Hematopoietic multipotent progenitor cell treated with erythropoietin and hydrocortisone succinate and interleukin-3 and kit ligand, for 6 days (in vitro differentiated cells): ENCODE data around the gene XYLT1.

Experiments used
- DNase-seq: peaks from one replicate; pipeline ENCODE4 v3.0.0-alpha.2; 2015

The XYLT1 gene

GRCh38 chr16:17276610-17277009 lies 194.2 kb downstream of the XYLT1 start:
- DNase-seq, result no peak

DNA sequence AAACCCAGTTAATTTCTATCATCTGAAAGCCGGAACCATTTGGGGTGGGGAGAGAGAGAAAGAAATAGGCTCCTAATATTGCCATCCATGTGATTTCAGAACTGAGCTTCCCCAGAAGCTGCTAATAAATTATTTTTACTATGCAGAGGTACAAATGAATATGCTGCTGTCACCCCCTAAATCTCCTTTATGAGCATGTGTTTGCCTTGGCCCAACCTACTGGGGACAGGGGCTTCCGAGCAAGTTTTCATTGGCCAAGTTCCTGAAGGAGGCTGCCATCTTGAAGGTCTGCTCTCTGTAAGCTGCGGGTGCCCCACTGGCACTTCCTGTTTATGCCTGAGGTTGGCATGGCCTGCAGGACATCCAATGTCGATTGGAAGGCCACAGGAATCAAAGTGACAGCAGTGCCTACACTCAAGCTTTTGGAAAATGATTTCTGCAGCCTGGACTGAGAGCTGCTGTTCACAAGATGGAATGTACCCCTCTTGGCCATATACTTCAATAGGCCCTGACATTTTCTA lies 194.7 kb downstream of the XYLT1 start:
- no peak for DNase-seq

GRCh38 chr16:17275076-17276009 lies 195.4 kb downstream of the XYLT1 start:
- peak; percentile 20 for DNase-seq

DNA sequence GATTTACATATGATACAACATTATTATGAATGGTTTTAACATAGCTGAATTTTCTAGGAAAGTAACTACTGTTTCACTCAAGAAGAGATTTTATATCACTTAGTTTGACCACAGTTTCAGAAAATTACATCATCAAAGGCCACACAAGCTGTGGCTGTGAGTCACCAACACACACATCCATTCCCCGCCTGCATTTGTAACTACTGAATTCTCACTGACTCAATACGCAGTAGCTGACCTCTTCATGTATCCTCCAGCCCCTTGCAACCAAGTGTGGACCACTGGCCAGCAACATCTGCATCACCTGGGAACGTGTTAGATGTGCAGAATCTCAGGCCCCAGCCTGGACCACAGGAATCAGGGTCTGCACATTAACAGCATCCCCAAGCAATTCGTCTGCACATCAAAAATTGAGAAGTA lies 197.6 kb downstream of the XYLT1 start:
- DNase-seq, result peak; percentile 60

DNA sequence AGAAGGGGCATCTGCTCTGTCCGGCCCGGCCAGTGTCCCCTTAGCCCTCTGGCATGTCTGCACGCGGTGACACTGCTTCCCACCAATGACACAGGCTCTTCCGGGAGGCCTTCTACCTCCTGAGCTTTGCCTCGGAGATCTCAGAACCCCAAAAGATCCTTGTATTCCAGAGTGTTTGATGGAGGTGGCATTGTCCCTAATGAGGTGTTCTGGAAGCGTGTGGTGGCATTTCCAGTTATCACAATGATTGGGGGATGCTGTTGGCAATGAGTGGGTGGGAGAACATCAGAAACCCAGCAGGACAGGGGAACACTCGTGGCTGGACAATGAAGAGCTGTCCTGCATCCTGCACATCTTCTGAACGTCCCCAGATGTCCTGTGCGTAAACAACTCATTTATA lies 198.0 kb downstream of the XYLT1 start:
- DNase-seq, result no peak

DNA sequence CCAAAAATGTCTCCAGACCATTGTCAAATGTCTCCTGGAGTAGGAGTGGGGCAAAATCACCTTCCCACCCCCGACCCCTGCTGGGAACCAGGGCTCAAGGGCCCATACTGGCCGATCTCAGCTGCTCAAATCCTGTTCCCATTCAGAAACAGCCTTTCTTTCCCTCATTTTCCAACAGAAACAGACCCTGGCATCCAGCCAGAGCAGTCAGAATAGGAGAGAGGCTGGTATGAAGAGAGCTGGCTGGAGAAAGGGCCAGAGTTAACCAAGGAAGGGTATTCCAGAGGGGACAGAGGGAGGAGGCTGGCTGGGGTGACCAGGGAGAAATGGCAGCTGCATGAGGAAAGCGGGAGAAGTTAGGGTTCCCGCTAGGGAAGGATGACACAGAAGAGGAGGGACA lies 199.1 kb downstream of the XYLT1 start:
- no peak for DNase-seq

DNA sequence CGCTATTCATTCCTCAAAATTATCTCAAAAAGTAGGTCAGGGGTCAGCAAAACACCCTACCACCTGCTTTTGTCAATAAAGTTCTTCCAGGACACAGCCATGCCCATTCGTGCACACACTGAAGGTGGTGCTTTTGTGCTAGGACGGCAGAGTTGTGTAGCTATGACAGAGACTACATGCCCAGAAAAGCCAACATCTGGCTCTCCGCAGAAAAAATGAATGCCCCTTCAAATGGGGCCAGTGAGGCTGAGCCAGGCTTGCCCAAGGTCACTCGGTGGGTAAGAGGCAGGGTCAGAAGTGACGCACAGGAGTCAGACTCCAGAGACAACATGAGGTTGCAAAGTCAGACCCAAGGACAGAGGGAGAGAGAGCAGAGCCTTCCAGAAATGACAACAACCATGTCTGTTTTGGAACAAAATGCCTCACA lies 200.1 kb downstream of the XYLT1 start:
- no peak for DNase-seq

DNA sequence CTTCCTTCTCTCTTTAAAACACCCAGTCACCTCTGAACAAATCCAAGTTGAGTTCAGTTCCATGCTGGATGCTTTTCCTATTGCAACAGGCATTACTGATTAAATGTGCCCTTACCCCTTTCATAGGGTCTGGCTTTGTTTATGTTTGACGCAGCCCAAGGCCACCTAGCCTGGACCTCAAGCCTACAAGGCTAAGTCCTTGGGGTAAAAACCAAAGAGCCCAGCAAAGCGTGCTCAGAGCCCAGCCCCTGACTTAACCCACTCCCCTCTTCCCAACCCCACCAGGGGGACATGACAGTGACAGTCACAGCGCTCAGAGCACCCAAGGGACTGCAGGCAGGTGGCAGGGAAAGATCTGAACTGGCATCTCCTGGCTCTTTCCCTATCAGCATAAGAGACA lies 200.6 kb downstream of the XYLT1 start:
- DNase-seq, result no peak

- DNase-seq, result no peak
Measured at GRCh38 chr16:17269439-17269838, 201.3 kb downstream of the XYLT1 start.

GRCh38 chr16:17266608-17267313 lies 204.0 kb downstream of the XYLT1 start:
- DNase-seq, result no peak

DNA sequence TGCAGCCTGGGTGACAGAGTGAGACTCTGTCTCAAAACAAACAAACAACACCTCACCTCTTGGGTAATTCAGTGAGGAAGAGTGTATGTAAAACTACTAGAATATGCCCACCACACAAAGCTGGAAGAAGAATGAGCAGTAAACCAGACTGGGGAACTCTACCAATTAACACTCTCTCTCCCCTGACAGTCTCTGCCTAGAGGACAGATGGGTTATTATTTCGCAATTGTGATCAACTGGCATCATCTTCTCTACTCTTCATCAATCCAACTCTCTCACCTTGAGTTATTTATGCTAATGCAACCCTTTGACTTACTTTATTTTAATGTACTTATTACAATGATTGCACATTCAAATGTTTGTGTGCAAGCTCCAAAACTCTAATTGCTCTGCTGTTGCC lies 205.6 kb downstream of the XYLT1 start:
- no peak for DNase-seq

DNA sequence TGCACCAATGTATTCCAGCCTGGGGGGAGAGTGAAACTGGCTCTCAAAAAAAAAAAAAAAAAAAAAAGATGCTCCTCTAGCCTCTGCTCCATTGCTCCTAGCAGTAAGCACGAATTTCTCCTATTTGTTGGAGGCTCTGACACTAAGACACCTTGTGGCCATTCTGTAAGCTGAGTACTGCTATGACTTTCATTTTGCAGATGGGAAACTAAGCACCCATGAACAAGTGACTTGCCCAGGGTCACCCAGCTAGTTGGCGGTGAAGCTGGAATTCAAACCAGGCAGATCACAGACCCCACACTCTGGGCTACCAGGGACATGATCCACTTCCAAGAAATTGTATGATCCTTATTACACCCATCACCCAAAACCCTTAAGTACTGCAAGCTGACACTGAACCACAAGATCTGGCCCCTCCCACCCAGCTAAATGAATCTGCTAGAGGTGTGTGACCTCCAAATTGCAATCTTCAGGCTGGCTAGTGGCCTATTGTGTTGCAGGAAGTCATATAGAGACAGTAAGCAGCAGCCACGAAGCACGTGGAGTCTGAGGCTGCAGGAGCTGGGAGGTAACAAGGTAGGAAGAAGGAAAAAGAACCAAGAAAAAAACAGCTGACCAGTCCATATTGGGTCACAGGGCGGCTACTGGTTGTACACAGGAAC lies 209.4 kb downstream of the XYLT1 start:
- DNase-seq, result no peak

GRCh38 chr16:17260276-17260849 lies 210.4 kb downstream of the XYLT1 start:
- DNase-seq, result no peak

GRCh38 chr16:17259751-17260270 lies 210.9 kb downstream of the XYLT1 start:
- no peak for DNase-seq

DNA sequence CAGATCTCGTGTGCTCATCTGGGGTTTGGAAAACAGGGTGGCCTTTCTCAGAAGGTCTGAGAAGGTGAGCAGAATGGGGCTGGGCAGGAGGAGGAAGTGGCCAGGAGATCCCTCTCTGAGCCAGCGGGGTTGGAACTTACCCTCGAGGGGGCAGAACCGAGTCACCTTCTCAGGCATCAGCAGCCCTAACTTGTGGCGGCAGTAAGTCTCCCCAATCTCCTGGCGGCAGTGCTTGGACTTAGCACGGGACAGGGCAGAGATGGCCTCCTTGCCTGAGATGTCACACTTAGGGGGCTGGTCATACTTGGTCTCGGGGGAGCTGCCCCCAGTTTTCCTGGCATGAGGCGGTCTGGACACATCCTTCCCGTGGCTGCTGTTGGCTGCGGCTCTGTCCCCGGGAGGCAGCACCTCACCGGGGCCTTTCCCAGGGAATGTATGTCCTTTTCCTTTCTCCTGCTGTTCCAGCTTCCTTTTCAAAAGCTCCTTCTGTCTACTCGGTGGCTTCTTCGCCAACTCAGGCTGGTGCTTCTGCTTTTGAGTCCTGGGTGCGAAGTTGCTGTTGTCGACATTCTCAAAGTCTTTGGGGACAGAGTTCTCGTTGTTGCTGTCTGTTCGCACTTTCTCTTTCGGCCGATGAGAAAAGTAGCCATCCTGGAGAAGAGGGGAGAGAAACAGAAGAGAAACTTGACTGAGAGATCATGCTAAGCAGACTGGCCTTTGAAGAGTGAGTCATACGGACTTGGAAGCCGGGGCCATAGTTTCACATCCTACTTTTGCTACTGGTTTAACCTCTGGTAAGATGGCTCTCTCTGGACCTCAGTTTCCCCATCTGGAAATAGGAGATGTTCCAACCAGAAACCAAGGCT lies 211.7 kb downstream of the XYLT1 start:
- no peak for DNase-seq

GRCh38 chr16:17258077-17258599 lies 212.6 kb downstream of the XYLT1 start:
- no peak for DNase-seq

DNA sequence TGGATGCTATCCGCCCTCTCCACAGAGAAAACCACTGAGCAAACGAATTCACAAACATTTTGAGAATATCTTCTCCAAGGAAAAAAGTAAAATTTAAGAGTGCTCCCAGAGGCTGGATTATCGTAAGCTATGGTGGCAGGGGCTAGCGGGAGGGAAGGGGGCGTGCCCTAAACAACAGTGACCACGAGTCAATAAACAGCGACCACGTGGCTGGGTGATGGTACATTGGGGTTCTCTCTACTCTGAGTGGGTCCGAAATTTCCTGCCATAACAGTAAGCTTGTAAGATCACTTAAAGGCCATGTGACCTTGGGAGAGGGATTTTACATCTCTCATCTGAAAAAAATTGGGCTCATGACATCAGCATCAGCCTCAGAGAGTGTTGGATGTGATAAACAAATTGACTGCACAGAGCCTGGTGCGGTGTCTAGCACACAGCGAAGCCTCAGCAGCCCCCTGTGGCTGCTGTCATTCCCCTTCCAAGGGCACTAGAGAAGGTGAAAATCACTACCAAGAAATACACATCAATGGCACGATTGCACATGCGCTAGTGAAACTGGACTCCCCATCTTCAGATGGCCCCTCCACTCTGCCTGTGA lies 213.2 kb downstream of the XYLT1 start:
- no peak for DNase-seq

GRCh38 chr16:17252701-17253100 lies 218.1 kb downstream of the XYLT1 start:
- DNase-seq, result no peak

DNA sequence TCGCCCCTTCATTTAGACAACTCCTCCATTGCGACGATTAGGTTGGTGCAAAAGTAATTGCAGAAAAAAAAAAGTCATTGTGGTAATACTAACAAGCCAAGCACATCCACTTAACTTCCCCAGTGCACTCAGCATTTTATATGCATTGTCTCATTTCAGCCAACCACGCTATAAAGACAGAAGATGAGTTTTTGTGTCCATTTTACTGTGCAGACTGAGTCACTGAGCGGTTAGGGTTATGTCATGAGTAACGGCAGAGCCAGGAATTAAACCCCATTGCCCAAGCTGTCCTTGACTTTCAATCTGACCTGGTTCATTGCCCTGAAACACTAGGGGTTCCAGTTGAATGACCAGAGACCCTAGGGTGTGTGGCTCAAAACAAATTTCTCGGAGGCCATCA lies 218.7 kb downstream of the XYLT1 start:
- no peak for DNase-seq

- DNase-seq, result no peak
Measured at GRCh38 chr16:17251496-17251895, 219.3 kb downstream of the XYLT1 start.
